ENCODE measurements around the gene C1orf35.

Gene C1orf35

DNA sequence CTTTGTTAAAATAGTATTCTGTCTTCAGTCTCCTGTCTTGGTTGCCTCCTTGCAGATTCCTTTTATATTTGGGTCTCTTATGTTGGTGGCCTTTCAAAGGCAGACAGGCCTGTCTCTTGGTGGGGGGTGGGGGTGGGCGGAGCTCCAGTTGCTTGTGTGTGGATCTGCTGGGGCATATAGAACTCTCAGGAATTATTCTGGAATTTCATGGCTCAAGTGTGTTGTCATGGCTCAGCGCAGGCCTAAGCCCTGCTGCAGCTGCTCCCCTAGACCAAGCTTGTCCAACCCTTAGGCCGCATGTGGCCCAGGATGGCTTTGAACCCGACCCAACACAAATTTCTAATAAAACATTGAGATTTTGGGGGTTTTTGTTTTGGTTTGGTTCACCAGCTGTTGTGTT lies 8.0 kb downstream of the C1orf35 start:
- no peak for DNase-seq (ENCODE audit: low read depth in 2 of 3, low spot score in 1 of 3)

DNA sequence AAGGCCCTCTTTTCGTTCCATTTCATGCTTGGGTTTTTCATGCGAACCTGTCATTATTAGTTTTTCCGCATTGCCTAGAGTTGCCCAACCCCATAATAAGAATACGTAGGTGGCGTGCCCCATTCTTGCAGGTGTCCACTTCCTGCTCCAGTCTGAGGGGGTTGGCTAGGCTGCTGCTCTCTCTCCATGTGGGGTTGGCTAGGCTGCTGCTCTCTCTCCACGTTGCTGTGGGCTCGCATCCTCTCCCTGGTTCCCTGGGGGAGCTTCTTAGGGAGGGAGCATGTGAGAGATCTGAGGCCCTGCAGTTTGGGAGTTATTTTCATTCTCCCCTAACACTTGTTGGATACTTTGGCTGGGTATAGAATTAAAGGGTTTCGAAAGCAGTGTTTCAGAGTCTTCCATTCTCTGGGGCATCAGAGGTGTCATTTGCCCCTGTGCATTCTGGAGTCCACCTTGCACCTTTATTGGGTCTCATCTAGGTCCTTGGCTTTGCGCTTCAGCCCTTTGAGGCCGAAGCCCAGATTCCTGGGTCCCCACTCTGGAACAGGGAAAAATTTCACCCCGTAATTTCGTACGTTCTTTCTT lies 8.6 kb downstream of the C1orf35 start:
- no peak for DNase-seq (ENCODE audit: low read depth in 2 of 3, low spot score in 1 of 3)

DNA sequence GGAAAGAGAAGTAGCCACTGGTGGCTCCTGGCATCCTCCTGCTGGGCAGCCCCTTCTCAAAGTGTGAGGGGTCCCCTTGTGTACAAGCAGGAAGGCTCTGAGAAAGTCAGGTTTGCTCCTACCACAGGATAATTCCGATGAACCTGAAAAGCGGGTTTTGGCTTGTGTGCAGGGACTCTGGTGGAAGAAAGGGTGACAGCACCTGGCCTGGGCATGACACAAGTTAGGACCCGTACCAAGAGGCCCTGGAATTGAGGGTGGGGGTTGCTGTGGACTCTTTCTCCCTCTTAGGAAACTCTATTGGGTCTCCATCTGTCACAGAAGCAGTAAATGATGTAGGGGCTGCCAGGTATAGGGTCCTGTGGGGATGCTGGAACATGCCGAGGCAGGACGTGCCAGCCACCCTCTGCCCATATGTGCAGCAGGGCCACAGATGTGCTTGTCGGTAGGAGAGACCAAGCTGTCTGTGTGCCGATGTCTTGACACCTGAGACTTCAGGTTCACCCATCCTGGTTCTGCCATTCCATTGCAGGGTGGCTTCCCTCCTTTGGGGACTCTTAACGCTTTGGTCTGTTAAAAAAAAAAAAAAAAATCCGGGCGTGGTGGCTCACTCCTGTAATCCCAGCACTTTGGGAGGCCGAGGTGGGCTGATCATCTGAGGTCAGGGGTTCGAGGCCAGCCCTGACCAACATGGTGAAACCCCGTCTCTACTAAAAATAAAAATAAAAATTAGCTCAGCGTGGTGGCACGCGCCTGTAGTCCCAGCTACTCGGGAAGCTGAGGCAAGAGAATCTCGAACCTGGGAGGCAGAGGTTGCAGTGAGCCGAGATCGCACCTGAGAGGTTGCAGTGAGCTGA lies 9.8 kb downstream of the C1orf35 start:
- DNase-seq (ENCODE audit: low read depth in 2 of 3, low spot score in 1 of 3): no peak

DNA sequence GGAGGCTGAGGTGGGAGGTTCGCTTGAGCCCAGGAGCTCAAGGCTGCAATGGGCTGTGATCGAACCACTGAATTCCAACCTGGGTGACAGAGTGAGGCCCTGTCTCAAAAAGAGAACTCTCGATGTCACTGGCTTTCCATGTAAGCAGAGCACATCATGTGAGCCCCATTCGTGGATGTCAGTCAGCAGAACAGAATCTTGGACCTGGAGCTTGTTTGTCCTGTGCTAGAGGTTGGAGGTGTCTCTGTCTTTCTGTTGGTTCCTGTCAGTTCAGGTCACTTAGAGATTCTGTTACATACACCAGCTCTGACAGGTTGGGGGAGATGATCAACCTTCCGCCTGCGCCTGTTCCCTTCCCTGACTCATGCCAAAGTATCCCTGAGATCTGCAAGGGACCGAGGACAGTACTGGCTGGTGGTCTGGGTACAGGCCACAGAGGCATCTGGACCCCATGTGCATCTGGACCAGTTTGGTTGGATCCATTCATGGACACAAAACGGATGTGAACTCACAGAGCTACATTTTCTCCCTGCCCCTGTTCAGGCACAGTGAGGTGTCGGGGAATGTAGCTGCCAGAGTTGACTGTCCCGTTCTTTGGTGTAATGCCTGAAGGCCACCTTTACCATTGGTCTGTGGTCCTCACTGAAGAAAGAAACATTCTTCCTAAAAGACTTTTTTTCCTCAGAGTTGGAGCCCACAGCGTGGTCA lies 10.6 kb downstream of the C1orf35 start:
- DNase-seq (ENCODE audit: low read depth in 2 of 3, low spot score in 1 of 3): no peak

DNA sequence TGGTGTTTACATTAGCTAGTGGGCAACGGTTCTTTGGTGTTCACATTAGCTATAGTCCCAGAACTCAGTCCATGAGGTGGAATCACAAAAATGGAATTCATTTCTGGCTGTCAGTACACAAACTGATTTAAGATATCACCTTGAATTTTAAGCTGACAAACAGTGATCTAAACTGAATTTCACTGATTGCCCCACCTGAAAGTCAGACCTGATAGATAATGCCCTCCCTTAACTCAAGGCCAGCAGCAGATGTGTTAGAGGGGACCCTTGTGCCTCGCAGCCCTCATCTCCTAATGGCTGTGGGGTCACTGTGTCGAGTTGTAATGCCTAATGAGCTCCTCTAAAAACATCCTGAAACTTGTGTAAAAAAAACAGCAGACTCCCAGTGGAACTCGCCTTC lies 12.0 kb downstream of the C1orf35 start:
- no peak for DNase-seq (ENCODE audit: low read depth in 2 of 3, low spot score in 1 of 3)

DNA sequence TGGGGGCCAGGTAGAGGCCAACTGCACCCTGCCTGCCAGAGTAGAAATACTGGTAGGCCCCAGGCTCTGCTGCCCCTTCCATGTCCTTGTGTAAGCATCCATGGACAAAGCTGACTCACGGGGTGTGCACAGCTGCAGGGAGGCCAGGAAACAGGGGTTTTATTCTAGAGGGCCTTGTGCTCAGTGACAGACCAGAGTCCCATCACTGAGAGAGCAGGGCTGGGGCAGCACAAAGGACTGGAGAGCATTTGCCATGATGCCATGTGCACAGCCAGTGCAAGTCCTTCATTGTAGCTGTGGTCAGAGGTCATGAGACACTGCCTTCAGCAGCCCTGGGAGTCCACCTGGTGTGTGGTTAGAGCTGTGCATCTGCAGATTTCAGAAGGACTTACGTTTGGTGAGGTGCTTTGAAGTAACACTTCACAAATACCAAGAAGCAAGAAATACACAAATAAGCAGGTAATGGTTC lies 12.5 kb downstream of the C1orf35 start:
- no peak for DNase-seq (ENCODE audit: low read depth in 2 of 3, low spot score in 1 of 3)

DNA sequence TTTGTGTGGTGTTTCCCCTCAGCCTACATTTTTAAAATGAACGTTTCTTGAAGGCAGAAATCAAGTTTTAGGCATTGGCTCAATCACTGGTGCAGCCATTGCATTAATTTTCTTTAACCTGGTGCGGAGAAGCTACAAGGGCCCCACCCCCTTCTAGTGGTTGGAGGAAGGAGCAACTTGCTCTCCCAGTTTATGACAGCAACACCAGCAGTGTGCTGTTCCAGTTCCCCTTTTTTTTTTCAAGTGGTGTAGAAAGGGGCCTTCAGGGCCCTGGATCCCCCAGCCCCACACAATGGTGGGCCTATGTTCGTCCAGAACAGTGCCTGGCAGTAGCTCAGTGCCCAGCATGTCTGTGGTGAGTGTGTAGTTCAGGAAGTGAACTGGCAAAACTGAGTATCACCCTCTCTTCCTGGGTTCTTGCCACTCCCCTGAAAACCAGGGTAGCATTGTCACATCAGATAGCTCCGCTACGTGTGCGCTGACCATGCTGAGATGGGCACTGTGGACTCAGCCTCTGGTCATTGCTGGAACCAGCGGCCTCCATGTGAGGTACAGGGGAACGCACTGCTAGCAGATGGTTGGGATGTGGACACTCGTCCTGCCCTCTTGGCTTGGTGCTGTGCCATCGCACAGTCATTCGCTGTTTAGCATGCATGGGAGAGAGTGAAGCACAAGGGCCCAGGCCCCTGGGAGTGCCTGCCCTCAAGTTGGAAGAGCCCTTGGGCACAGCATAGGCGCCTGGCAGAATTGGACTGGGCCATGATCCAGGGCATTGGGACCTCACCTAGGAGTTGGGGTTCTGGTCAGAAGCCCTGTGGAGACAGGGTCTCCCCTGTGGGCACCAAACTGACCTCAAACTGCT lies 13.4 kb downstream of the C1orf35 start:
- DNase-seq (ENCODE audit: low read depth in 2 of 3, low spot score in 1 of 3): no peak

DNA sequence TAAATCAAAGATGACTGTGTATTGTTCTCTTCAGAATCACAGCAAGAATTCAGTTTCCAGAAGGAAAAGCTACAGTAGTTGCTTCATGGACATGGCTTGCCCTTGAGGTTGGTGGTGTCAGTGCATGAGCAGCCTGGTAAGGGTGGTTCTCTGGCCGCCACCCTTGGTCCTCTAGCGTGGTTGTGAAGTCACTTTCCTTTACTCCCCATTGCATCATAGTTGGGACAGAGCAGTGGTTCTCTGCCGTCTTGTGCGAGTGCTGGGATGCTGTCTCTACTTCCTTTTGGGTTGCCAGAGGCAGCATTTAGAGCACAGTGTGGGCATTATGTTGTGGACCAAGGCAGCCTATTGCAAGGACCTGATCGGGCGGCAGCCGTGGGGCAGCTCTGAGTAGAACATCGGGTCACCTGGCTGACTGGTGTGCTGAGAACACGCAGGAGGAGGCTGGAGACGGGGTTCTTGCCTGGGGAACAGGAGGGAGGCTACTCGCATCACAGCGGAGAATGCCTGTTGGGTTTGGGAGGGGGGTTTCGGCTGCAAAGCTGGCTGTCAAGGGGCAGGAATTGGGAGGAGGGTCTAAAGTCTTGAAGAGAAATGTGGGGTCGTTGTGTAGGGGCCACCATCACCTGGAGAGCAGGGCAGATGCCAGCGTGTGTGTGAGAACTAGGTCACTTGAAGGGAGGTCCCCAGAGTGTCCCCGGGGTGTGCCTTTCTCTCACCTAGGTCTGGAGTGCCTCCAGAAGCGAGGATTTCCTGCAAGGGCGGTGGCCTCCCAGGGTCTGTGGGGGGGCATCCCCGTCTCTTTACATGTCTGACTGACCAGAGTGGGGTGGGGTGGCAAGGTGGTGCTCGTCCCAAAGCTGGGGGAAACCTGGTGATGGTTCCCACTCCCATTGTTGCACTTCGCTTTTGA lies 14.3 kb downstream of the C1orf35 start:
- no peak for DNase-seq (ENCODE audit: low read depth in 2 of 3, low spot score in 1 of 3)

DNA sequence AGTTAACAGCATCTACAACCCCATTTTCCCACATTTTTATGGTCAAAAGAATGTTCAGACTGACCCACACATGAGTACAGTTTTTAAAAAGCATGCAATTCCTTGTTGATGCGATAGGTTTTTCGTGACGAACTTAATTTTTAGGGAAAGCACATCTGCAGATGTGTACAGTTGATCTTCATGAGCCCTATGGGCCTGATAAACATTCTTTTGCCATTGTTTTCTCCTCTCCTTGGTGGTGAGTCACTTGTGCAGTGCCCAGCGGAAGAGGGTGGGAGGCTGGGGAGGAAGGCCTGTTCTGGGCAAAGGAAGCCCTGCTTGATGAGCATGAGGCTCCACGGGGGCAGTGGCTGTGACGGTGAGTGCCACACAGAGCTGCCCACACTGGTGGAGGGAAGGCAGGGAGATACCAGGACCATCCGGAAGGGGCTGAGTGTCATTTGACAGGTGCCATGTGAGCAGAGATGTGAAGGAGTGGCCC lies 15.3 kb downstream of the C1orf35 start:
- no peak for DNase-seq (ENCODE audit: low read depth in 2 of 3, low spot score in 1 of 3)

DNA sequence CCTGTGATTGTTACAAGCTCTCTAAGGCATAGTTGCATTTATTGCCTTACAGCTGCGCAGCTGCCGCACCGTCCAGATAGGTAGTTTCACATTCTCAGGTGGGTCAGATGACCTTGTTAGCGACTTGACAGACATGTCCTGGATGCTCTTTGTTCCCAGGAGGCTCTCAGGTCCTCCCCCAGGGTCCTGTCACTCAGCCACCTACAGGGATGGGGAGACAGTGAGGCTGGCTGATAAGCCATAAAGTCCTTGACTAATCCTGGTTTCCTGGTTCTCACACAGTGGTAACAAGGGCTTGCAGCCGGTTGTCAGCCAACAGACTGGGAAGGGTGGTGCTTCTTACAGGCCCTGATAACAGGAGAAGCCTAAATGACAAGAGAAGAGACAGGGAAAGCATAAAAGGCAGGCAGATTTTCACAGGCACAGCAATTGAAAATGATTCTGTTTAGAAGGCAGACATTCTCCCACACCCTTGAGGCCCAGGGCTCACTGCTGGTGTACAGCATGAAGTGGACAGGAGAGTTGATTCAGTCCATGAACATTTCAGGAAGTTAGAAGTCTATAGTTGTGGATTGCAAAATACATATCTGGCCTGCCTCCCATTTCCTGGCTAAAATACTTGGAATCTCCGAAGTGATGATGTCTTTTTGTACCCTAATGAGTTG lies 17.7 kb downstream of the C1orf35 start:
- no peak for DNase-seq (ENCODE audit: low read depth in 2 of 3, low spot score in 1 of 3)

DNA sequence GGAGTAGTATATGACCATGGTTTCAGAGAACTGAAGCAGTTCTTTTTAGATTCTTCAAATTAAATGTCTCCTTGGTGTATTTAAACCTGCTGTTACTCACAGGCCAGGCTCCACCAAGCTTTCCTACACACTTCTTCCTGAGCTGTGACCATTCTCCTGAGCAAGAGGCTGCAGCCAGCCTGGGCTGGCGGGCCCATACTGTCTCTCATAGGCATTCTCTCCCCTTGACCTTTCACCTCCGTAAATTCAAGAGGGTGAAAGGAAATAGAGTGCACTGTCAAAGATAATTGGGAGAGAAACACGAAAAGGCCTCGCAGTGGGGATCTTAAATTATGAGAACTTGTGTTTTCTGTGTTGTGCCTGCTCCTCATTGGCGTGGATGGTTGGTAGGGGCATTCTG lies 18.3 kb downstream of the C1orf35 start:
- DNase-seq (ENCODE audit: low read depth in 2 of 3, low spot score in 1 of 3): no peak

DNA sequence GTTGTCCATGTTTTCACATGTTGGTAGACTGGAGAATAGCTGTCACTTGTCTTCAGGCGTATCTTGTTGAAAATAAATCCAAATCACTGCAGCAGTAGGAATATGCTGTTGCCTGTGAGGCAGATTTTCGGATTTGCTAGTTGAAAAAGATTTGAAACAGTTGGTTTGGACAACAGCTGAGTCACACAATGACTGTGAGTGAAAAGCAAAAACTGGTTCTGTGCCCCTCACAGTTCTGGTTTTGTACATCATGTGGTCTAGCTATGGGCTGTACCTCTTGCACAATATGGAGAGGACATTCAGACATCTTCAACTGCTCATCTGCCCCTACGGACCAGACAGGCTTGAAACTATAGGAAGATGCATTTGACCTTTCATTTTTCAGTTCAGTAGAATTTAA lies 18.8 kb downstream of the C1orf35 start:
- no peak for DNase-seq (ENCODE audit: low read depth in 2 of 3, low spot score in 1 of 3)

DNA sequence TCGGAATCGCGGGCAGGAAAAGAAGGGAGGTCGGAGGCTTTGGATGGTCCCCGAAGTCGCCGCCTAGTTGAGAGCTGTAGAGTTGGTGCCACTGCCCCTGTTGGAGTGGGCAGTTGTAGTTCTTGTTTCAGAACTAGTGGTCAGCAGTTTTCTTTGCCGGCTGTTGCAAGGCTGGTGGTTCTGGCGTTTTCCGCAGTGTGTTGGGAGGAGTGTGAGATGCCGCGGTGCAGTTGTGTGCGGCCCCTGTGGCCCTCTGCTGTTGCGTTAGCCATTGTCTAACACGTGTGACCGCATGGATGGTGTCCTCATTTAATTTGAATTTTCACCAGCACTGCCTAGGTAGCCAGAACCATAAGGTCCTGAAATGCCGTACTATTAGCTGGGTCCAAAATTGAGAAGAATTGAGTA lies 19.2 kb downstream of the C1orf35 start:
- DNase-seq (ENCODE audit: low read depth in 2 of 3, low spot score in 1 of 3): no peak

DNA sequence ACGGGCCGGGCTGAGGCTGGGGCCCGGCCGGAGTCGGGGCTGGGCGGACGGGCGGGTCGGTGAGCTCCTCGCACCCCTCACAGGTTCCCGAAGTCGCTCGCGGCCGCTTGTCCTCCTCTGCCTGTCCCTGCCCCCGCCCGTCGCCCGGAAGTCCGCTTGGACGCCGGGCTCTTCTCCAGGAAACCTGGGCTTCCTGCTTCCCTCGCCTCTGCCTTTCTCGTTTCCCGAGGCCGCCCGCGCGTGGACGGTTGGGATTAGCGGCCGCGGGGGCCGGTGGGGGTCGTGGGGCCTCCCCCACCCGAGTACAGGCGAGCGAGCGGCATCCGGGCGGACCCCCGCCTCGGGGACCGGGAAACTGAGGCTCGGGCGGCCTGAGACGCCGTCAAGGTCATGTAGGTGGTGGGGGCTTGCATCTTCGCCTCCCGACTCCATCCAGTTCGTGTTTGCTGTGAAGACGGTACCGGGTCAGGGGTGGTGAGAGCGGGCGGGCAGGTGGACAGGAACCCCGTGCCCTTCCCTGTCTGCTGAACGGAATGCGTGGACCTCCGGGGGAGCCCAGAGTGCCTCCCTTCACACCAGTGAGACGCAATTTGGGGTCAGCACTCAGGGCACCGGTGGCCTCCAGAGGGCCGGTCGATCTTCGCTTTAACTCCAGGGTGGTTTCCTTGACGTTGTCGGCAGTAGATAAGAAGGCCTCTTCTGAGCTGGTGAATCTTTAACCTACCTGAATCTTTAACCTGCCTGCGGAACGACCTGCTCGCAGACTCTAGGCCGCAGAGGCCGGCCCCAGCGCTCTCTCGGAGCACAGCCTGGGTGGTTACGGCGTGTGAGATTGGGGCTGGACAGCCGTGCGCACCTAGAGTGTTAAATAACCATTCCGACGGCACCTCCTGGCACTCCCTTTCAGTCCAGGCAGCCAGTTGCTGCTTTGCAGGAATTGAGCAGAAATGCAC lies 19.9 kb downstream of the C1orf35 start:
- DNase-seq (ENCODE audit: low read depth in 2 of 3, low spot score in 1 of 3): peak in 1 of 3 donors; percentile 12

DNA sequence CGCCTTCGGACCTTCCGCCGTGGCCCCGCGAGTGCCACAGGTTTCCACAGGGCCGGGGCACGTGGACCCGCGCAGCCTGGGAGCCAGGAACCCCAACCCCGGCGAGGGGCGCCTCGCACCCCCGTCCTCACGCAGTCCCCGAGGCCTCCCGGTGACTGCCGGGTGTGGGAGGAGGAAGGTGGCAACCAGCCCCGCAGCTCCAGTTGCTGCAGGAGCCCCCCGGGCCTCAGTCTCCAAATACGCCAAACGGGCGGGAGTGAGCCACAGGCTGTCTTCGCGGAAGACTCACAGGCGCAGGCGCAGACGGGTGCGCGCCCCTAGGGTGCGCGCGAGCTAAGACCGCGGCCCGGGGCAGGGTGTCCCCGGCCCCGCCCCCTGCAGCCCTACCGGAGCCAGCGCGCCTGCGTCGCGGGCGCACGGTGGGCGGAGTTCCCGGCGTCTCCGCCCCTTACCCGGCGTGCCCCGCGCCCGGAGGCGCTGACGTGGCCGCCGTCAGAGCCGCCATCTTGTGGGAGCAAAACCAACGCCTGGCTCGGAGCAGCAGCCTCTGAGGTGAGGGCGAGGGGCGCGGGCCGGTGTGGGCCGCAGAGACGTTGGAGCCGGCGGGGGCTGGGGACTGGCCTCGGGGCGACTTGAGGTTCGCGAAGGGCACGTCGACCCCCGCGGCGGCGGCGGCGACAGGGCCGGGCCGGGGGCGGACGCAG lies 20.8 kb downstream of the C1orf35 start, which contains the start of gene ARF1:
Gene ARF1, plus strand, starts transcription at position 495 of the 704 bp plus-strand sequence. CDS start 14,407 bp downstream, outside the sequence.
- DNase-seq (ENCODE audit: low read depth in 2 of 3, low spot score in 1 of 3): peak; percentile 86 to 87 (median 86)

DNA sequence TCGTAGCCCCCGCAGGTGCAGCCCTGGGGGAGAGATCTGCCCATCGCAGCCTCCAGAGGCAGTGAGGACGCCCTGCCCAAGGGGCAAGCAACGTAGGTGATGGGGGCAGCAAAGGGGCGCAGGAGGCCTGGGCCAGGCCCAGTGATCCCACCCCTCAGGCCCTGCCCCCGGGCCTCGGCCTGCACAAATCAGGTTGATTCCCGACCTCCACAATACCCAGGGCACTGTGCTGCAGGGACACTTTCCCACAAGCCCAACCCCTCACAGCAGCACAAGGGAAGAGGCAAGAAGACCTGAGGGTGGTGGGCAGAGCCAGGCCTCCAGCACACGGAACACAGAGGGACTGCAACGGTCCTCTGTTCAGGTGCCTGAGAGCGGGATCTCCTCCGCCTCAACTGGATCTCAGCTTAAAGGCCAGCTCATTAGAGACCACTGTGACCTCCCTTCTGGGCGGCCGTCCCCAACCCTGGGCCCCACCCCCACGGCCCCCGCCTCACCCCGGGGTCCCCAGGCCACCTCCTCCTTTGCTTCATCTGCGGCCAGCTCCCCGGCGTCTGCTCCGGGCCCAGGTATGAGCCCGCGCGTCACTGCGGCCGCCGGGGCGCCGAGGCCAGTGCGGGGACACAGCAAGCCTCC lies 21.4 kb downstream of the C1orf35 start:
- DNase-seq (ENCODE audit: low read depth in 2 of 3, low spot score in 1 of 3): no peak

DNA sequence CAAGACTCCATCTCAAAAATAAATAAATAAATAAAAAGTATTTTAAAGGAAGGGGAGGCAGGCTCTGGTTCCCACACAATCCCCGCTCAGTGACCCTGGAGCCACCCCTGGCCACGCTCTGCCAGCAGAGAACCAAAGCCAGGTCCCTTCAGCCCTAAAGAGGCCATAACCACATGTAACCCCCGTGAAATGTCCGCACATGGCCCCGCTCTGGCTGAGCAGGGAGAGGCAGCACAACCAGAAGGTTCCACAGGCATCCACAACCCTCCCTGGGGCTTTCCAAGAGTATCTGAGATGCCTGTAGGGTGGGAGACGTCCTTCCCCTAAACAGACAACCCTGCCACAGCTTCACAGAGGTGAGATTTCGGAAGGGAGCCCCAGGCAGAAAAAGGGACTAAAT lies 22.0 kb downstream of the C1orf35 start:
- no peak for DNase-seq (ENCODE audit: low read depth in 2 of 3, low spot score in 1 of 3)

Data from stimulated activated CD4-positive, alpha-beta T cell treated with anti-CD3 and anti-CD28 coated beads, Interleukin-12 subunit alpha, Interleukin-12 subunit beta, amount 100 ng/mL, for 48 hours (primary cell).